Neutrophil (primary cell): ENCODE measurements around the gene DBNL.

Experiments used
- H3K27ac ChIP-seq: fragments of 200-600 bp; sonication (generic); 2 replicates; pipeline ENCODE4 v1.5.1; 2016; ENCODE audit warnings: mild to moderate bottlenecking, moderate library complexity
- H3K27me3 ChIP-seq: fragments of 200-600 bp; sonication (generic); 2 replicates; pipeline ENCODE4 v1.6.0; 2016; ENCODE audit warnings: mild to moderate bottlenecking
- H3K36me3 ChIP-seq: fragments of 200-600 bp; sonication (generic); 2 replicates; pipeline ENCODE4 v1.5.1; 2017
- H3K4me1 ChIP-seq, 2 experiments: fragments of 200-600 bp in 1 of 2; sonication (generic) in 1 of 2; 1 replicate in 1 of 2; 2 replicates in 1 of 2; pipeline versions ENCODE4 v1.5.1 to v1.6.1; 2013 to 2016; ENCODE audit warnings: low read depth in 1 of 2, low read length in 1 of 2, mild to moderate bottlenecking in 1 of 2, moderate library complexity in 1 of 2; ENCODE audit not compliant: control insufficient read depth in 1 of 2, insufficient read depth in 1 of 2
- H3K4me3 ChIP-seq, 2 experiments: fragments of 200-600 bp in 1 of 2; sonication (generic) in 1 of 2; 1 replicate in 1 of 2; 2 replicates in 1 of 2; pipeline ENCODE4 v1.5.1; 2013 to 2016; ENCODE audit warnings: low read depth in 1 of 2, low read length in 1 of 2, mild to moderate bottlenecking in 1 of 2, moderate library complexity in 1 of 2
- H3K9me3 ChIP-seq: fragments of 200-600 bp; sonication (generic); 2 replicates; pipeline ENCODE4 v1.5.1; 2016
- TF ChIP-seq, protein P1 (sequence below): fragments of 200-600 bp; sonication (generic); IDR thresholded peaks from 2 replicates; pipeline ENCODE4 v1.5.1; 2016; ENCODE audit warnings: antibody characterized with exemption

Gene DBNL

DNA sequence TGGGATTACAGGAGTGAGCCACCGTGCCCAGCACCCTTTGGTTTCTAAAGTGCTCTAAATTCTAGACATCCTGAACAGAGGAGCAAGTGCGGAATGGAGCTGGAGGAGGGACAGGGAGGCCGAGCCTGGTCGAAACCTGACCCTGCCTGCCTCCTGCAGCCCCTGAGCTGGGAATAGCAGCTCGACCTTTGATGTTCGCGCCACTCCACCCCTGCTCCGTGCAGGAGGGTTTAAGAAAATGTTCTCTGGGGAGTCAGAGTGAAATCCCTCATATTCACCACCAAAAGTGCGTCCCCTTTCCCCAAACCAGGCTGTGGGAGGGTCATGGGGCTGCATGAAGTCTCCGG is 19.0 kb downstream of the DBNL start:
- H3K27ac ChIP-seq, result peak overlapping the region; percentile 54
- no peaks in the 10 kb centered on the region for H3K27me3 ChIP-seq
- H3K36me3 ChIP-seq, result peaks cover 62% of the 10 kb centered on the region
- H3K4me1 ChIP-seq, result peaks cover 0 to 6% of the 10 kb centered on the region in 2 experiments
- TF ChIP-seq, protein P1, sequence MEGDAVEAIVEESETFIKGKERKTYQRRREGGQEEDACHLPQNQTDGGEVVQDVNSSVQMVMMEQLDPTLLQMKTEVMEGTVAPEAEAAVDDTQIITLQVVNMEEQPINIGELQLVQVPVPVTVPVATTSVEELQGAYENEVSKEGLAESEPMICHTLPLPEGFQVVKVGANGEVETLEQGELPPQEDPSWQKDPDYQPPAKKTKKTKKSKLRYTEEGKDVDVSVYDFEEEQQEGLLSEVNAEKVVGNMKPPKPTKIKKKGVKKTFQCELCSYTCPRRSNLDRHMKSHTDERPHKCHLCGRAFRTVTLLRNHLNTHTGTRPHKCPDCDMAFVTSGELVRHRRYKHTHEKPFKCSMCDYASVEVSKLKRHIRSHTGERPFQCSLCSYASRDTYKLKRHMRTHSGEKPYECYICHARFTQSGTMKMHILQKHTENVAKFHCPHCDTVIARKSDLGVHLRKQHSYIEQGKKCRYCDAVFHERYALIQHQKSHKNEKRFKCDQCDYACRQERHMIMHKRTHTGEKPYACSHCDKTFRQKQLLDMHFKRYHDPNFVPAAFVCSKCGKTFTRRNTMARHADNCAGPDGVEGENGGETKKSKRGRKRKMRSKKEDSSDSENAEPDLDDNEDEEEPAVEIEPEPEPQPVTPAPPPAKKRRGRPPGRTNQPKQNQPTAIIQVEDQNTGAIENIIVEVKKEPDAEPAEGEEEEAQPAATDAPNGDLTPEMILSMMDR, result no peak
- H3K4me3 ChIP-seq, result no peak overlapping the region
- H3K9me3 ChIP-seq, result no peaks in the 10 kb centered on the region

DNA sequence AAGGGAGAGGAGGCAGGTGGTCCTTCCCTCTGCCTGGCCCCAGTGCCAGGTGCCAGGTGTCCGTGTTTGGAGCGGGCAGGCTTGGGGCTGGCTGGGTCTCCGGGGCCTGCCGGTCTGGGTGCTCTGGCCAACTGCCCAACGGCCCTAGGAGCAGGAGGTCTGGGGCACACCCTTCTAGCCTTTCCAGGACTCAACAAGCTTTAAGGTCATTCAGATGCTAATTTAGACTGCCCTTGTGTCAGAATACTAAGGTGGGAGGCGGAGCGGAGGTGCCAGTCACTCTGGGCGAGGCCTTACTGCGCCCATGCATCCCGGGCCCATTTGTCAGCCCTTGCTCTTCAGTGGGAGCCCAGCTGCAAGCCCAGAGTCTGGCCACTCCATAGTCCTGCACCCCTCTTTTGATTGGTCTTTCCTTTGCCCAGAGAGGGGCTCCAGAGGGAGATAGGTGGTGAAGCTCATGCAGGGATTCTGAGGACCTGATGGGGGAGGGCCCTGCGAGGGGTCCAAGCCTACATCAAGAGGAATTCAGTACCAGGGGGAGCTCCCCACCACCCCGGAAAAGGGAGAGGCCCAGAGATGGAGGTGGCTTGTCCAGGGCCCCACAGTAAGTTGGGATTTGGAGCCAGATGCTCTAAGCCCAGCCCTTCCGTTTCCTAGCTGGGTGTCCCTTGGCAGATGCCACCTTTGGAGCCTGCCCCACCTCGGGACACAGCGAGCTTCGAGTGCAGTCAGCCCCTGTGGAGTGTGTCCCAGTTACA is 19.6 kb downstream of the DBNL start:
- H3K27me3 ChIP-seq, result no peaks in the 10 kb centered on the region
- TF ChIP-seq, protein P1, result no peak
- H3K36me3 ChIP-seq, result peaks cover 57% of the 10 kb centered on the region
- H3K4me3 ChIP-seq, result no peak overlapping the region
- peak overlapping the region; percentile 54 for H3K27ac ChIP-seq
- H3K9me3 ChIP-seq, result no peaks in the 10 kb centered on the region
- H3K4me1 ChIP-seq, result peaks cover 0 to 6% of the 10 kb centered on the region in 2 experiments

DNA sequence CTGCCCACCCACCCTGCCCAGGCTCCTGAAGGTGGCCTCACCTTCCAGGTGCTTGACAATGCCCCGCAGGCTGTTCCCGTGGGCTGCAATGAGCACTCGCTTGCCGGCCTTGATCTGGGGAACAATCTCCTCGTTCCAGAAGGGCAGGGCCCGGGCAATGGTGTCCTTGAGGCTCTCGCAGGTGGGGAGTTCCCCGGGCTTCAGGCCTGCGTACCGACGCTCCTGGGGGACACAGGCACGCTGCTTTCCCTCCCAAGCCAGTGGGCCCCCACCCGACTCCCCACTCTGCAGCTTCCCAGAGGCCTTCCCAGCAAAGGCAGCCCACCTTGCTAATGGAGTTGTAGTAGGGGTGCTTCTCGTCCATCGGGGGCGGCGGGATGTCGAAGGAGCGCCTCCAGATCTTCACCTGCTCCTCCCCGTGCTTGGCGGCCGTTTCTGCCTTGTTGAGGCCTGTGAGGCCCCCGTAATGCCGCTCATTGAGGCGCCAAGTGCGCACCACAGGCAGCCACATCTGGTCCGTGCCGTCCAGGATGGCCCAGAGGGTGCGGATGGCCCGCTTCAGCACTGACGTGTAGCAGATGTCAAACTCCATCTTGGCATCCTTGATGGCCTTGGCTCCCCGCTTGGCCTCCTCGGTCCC is 20.4 kb downstream of the DBNL start:
- Histone ChIP-seq H3K27me3 (no peaks in the 10 kb centered on the region), H3K27ac (peak overlapping the region; percentile 54), H3K4me3 (no peak overlapping the region), H3K9me3 (no peaks in the 10 kb centered on the region), H3K4me1 (peaks cover 0 to 6% of the 10 kb centered on the region in 2 experiments), H3K36me3 (peaks cover 48% of the 10 kb centered on the region)
- TF ChIP-seq, protein P1, result no peak

DNA sequence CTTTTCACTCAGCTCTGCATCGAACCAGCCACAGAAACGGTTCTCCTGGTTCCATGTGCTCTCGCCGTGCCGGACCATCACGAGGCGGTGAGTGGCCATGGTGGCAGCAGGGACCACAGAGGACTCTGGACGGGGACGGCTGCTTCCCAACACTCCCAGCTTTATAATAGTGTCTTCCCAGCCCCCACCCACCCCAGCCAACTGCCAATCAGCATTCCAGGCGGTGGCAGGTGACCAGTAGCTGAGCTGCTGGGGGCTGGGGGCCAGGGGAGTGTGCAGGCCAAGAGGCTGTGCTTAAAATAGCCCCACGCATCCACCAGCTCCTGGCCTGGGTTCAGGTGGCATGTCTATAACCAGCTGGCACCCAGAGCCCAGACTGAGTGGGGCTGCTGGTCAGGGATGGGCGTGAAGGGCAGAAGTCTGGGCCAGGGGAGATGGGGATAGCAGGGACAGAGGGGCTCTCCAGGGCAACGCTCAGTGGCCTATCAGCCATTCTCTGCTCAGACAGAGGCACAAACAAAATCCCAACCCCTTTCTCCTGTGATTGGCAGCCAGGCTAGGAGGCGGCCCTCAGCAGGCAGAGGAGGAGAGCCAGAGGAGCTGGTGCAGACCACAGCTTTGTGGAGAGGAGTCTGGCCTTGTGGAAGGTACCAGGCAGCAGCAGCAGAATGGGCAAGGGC is 21.1 kb downstream of the DBNL start, which contains the start of gene PGAM2:
PGAM2 (minus strand) TSS at position 137 of the 680 bp plus-strand sequence; CDS start at position 99, 38 bp downstream.
- H3K36me3 ChIP-seq, result peaks cover 42% of the 10 kb centered on the region
- H3K4me3 ChIP-seq, result no peak within 1 kb of the TSS
- H3K4me1 ChIP-seq, result peaks cover 0 to 6% of the 10 kb centered on the region in 2 experiments
- no peaks in the 10 kb centered on the region for H3K27me3 ChIP-seq
- H3K9me3 ChIP-seq, result no peaks in the 10 kb centered on the region
- H3K27ac ChIP-seq, result peak within 1 kb of the TSS; percentile 54
- TF ChIP-seq, protein P1, result no peak

DNA sequence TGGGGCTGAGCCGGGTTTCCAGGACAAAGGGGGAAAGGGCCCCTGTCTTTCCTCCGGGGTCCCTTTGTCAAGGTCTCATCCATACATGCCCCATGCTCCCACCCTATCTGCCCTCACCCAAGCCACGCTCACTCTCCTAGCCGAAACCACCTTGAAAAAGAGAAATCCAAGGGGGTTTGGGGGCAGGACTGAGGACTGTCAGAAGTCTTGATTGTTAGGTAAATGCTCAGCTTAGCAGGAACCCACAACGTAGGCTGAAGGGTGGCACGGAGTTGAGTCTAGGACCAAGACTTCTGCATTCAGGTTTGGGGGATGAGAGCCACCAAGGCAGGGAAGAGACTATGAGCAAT is 21.6 kb downstream of the DBNL start:
- TF ChIP-seq, protein P1, result no peak
- Histone ChIP-seq H3K4me3 (no peak overlapping the region), H3K36me3 (peaks cover 37% of the 10 kb centered on the region), H3K27me3 (no peaks in the 10 kb centered on the region), H3K9me3 (no peaks in the 10 kb centered on the region), H3K4me1 (peaks cover 0 to 6% of the 10 kb centered on the region in 2 experiments), H3K27ac (peak overlapping the region; percentile 54)
